ENCODE measurements around the gene EFCAB6.

Gene EFCAB6

GRCh38 chr22:43550024-43550620, 262.0 kb downstream of the EFCAB6 start:
- no peak for DNase-seq (ENCODE audit: low read depth in 3 of 3)

- DNase-seq (ENCODE audit: low read depth in 3 of 3), result no peak
Measured at GRCh38 chr22:43546186-43546585, 265.9 kb downstream of the EFCAB6 start.

- no peak for DNase-seq (ENCODE audit: low read depth in 3 of 3)
Measured at GRCh38 chr22:43544289-43544673, 267.8 kb downstream of the EFCAB6 start.

- no peak for DNase-seq (ENCODE audit: low read depth in 3 of 3)
Measured at GRCh38 chr22:43543522-43544288, 268.4 kb downstream of the EFCAB6 start.

GRCh38 chr22:43542681-43543521, 269.2 kb downstream of the EFCAB6 start:
- DNase-seq (ENCODE audit: low read depth in 3 of 3), result no peak

- DNase-seq (ENCODE audit: low read depth in 3 of 3), result no peak
Measured at GRCh38 chr22:43541462-43542407, 270.4 kb downstream of the EFCAB6 start.

- DNase-seq (ENCODE audit: low read depth in 3 of 3), result no peak
Measured at GRCh38 chr22:43541022-43541421, 271.1 kb downstream of the EFCAB6 start.

- no peak for DNase-seq (ENCODE audit: low read depth in 3 of 3)
Measured at GRCh38 chr22:43540529-43540923, 271.6 kb downstream of the EFCAB6 start.

GRCh38 chr22:43539572-43540528, 272.3 kb downstream of the EFCAB6 start:
- no peak for DNase-seq (ENCODE audit: low read depth in 3 of 3)

- DNase-seq (ENCODE audit: low read depth in 3 of 3), result no peak
Measured at GRCh38 chr22:43537019-43537585, 275.0 kb downstream of the EFCAB6 start.

GRCh38 chr22:43535741-43536140, 276.4 kb downstream of the EFCAB6 start:
- DNase-seq (ENCODE audit: low read depth in 3 of 3), result no peak

GRCh38 chr22:43535336-43535735, 276.8 kb downstream of the EFCAB6 start:
- no peak for DNase-seq (ENCODE audit: low read depth in 3 of 3)

GRCh38 chr22:43534916-43535315, 277.2 kb downstream of the EFCAB6 start:
- no peak for DNase-seq (ENCODE audit: low read depth in 3 of 3)

- DNase-seq (ENCODE audit: low read depth in 3 of 3), result no peak
Measured at GRCh38 chr22:43533656-43534428, 278.3 kb downstream of the EFCAB6 start.

- no peak for DNase-seq (ENCODE audit: low read depth in 3 of 3)
Measured at GRCh38 chr22:43533156-43533530, 279.0 kb downstream of the EFCAB6 start.

- no peak for DNase-seq (ENCODE audit: low read depth in 3 of 3)
Measured at GRCh38 chr22:43532301-43533155, 279.6 kb downstream of the EFCAB6 start.

GRCh38 chr22:43531651-43532050, 280.5 kb downstream of the EFCAB6 start:
- DNase-seq (ENCODE audit: low read depth in 3 of 3), result no peak
